ENCODE data around the gene WWTR1.

DNA sequence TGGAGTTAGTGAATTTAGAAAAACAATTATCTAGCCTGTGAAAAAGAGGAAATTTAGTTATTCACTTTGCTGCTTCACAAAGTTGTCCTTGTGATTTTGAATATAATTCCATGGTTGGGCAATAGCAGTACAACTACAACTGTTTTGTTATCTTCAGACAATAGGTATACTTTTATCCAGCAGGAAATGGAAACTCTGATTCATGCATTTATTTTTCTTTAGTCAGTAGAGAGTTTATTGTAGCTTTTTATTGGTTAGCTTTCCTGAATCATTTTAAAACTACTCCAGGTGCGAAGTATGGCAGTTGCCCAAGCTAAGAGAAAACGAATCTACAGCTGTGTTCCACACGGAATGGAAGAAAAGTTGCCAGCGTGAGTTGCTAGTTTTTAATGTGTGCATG is 103.0 kb downstream of the WWTR1 start:
- TF ChIP-seq, protein P1, sequence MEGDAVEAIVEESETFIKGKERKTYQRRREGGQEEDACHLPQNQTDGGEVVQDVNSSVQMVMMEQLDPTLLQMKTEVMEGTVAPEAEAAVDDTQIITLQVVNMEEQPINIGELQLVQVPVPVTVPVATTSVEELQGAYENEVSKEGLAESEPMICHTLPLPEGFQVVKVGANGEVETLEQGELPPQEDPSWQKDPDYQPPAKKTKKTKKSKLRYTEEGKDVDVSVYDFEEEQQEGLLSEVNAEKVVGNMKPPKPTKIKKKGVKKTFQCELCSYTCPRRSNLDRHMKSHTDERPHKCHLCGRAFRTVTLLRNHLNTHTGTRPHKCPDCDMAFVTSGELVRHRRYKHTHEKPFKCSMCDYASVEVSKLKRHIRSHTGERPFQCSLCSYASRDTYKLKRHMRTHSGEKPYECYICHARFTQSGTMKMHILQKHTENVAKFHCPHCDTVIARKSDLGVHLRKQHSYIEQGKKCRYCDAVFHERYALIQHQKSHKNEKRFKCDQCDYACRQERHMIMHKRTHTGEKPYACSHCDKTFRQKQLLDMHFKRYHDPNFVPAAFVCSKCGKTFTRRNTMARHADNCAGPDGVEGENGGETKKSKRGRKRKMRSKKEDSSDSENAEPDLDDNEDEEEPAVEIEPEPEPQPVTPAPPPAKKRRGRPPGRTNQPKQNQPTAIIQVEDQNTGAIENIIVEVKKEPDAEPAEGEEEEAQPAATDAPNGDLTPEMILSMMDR (IDR thresholded peaks at IDR 0.05) = no peak
- TF ChIP-seq POLR2A (IDR thresholded peaks at IDR 0.05) = no peak

Data from testis (tissue), 2 donors.